AG09319 (cell line): ENCODE measurements around the gene LAMC3.

Experiments
- DNase-seq: peaks from one replicate; pipeline ENCODE4 v3.0.0-alpha.2; 2010; ENCODE audit warnings: low read depth; ENCODE audit errors: extremely low read depth
- CTCF ChIP-seq: IDR thresholded peaks from 2 replicates; pipeline ENCODE4 v1.5.1; 2011; ENCODE audit warnings: low read depth, mild to moderate bottlenecking, inconsistent platforms, low read length, moderate library complexity

Gene LAMC3

GRCh38 chr9:130994135-130995085 is 14.6 kb upstream of the LAMC3 start:
- no peak for TF ChIP-seq CTCF

GRCh38 chr9:130995086-130996011 is 13.6 kb upstream of the LAMC3 start:
- DNase-seq, result no peak
- TF ChIP-seq CTCF, result no peak

More at GRCh38 chr9:130994135-130995085, 14.6 kb upstream of the LAMC3 start:
- no peak for DNase-seq

- no peak for TF ChIP-seq CTCF
- no peak for DNase-seq
Measured at GRCh38 chr9:130996205-130996604, 12.8 kb upstream of the LAMC3 start.

GRCh38 chr9:130996676-130997394 is 12.1 kb upstream of the LAMC3 start:
- no peak for DNase-seq
- no peak for TF ChIP-seq CTCF

- TF ChIP-seq CTCF, result no peak
- no peak for DNase-seq
Measured at GRCh38 chr9:130997395-130997684, 11.6 kb upstream of the LAMC3 start.

GRCh38 chr9:130997925-130998596 is 10.9 kb upstream of the LAMC3 start:
- no peak for DNase-seq
- TF ChIP-seq CTCF, result peak; percentile 79
